ENCODE data around the gene PCDHGA1.

GRCh38 chr5:141516672-141517025 is 186.3 kb downstream of the PCDHGA1 start:
- TF ChIP-seq, protein P1, sequence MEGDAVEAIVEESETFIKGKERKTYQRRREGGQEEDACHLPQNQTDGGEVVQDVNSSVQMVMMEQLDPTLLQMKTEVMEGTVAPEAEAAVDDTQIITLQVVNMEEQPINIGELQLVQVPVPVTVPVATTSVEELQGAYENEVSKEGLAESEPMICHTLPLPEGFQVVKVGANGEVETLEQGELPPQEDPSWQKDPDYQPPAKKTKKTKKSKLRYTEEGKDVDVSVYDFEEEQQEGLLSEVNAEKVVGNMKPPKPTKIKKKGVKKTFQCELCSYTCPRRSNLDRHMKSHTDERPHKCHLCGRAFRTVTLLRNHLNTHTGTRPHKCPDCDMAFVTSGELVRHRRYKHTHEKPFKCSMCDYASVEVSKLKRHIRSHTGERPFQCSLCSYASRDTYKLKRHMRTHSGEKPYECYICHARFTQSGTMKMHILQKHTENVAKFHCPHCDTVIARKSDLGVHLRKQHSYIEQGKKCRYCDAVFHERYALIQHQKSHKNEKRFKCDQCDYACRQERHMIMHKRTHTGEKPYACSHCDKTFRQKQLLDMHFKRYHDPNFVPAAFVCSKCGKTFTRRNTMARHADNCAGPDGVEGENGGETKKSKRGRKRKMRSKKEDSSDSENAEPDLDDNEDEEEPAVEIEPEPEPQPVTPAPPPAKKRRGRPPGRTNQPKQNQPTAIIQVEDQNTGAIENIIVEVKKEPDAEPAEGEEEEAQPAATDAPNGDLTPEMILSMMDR (IDR thresholded peaks at IDR 0.05 in 2 of 3, conservative IDR thresholded peaks at IDR 0.05 in 1 of 3; ENCODE audit: insufficient read depth in 2 of 3, low read depth in 1 of 3, low read length in 3 of 3): no peak
- no peak for TF ChIP-seq ZBTB17 (CRISPR knock-in tag; IDR thresholded peaks at IDR 0.05)
- TF ChIP-seq POLR2A (conservative IDR thresholded peaks at IDR 0.05): no peak
- TF ChIP-seq, protein P2, sequence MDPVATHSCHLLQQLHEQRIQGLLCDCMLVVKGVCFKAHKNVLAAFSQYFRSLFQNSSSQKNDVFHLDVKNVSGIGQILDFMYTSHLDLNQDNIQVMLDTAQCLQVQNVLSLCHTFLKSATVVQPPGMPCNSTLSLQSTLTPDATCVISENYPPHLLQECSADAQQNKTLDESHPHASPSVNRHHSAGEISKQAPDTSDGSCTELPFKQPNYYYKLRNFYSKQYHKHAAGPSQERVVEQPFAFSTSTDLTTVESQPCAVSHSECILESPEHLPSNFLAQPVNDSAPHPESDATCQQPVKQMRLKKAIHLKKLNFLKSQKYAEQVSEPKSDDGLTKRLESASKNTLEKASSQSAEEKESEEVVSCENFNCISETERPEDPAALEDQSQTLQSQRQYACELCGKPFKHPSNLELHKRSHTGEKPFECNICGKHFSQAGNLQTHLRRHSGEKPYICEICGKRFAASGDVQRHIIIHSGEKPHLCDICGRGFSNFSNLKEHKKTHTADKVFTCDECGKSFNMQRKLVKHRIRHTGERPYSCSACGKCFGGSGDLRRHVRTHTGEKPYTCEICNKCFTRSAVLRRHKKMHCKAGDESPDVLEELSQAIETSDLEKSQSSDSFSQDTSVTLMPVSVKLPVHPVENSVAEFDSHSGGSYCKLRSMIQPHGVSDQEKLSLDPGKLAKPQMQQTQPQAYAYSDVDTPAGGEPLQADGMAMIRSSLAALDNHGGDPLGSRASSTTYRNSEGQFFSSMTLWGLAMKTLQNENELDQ (CRISPR knock-in tag; IDR thresholded peaks at IDR 0.05; ENCODE audit: borderline replicate concordance): no peak
- TF ChIP-seq ELF4 (CRISPR knock-in tag; IDR thresholded peaks at IDR 0.05): no peak
- no peak for TF ChIP-seq MTA3 (IDR thresholded peaks at IDR 0.05; ENCODE audit: borderline replicate concordance)
- no peak for TF ChIP-seq CBX3 (IDR thresholded peaks at IDR 0.05; ENCODE audit: borderline replicate concordance in 1 of 2, low read length in 2 of 2)
- no peak for TF ChIP-seq CREB1 (IDR thresholded peaks at IDR 0.05)
- TF ChIP-seq CREB1 (CRISPR knock-in tag; IDR thresholded peaks at IDR 0.05): no peak
- TF ChIP-seq POLR2AphosphoS5 (IDR thresholded peaks at IDR 0.05; ENCODE audit: control insufficient read depth, insufficient read depth, low read depth, low read length): no peak
- TF ChIP-seq IRF2 (CRISPR knock-in tag; IDR thresholded peaks at IDR 0.05): no peak
- no peak for TF ChIP-seq ETV5 (CRISPR knock-in tag; IDR thresholded peaks at IDR 0.05; ENCODE audit: low read depth)
- TF ChIP-seq ZZZ3 (IDR thresholded peaks at IDR 0.05): no peak
- TF ChIP-seq, protein P3, sequence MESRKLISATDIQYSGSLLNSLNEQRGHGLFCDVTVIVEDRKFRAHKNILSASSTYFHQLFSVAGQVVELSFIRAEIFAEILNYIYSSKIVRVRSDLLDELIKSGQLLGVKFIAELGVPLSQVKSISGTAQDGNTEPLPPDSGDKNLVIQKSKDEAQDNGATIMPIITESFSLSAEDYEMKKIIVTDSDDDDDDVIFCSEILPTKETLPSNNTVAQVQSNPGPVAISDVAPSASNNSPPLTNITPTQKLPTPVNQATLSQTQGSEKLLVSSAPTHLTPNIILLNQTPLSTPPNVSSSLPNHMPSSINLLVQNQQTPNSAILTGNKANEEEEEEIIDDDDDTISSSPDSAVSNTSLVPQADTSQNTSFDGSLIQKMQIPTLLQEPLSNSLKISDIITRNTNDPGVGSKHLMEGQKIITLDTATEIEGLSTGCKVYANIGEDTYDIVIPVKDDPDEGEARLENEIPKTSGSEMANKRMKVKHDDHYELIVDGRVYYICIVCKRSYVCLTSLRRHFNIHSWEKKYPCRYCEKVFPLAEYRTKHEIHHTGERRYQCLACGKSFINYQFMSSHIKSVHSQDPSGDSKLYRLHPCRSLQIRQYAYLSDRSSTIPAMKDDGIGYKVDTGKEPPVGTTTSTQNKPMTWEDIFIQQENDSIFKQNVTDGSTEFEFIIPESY (CRISPR knock-in tag; IDR thresholded peaks at IDR 0.05): no peak
- TF ChIP-seq, protein P4, sequence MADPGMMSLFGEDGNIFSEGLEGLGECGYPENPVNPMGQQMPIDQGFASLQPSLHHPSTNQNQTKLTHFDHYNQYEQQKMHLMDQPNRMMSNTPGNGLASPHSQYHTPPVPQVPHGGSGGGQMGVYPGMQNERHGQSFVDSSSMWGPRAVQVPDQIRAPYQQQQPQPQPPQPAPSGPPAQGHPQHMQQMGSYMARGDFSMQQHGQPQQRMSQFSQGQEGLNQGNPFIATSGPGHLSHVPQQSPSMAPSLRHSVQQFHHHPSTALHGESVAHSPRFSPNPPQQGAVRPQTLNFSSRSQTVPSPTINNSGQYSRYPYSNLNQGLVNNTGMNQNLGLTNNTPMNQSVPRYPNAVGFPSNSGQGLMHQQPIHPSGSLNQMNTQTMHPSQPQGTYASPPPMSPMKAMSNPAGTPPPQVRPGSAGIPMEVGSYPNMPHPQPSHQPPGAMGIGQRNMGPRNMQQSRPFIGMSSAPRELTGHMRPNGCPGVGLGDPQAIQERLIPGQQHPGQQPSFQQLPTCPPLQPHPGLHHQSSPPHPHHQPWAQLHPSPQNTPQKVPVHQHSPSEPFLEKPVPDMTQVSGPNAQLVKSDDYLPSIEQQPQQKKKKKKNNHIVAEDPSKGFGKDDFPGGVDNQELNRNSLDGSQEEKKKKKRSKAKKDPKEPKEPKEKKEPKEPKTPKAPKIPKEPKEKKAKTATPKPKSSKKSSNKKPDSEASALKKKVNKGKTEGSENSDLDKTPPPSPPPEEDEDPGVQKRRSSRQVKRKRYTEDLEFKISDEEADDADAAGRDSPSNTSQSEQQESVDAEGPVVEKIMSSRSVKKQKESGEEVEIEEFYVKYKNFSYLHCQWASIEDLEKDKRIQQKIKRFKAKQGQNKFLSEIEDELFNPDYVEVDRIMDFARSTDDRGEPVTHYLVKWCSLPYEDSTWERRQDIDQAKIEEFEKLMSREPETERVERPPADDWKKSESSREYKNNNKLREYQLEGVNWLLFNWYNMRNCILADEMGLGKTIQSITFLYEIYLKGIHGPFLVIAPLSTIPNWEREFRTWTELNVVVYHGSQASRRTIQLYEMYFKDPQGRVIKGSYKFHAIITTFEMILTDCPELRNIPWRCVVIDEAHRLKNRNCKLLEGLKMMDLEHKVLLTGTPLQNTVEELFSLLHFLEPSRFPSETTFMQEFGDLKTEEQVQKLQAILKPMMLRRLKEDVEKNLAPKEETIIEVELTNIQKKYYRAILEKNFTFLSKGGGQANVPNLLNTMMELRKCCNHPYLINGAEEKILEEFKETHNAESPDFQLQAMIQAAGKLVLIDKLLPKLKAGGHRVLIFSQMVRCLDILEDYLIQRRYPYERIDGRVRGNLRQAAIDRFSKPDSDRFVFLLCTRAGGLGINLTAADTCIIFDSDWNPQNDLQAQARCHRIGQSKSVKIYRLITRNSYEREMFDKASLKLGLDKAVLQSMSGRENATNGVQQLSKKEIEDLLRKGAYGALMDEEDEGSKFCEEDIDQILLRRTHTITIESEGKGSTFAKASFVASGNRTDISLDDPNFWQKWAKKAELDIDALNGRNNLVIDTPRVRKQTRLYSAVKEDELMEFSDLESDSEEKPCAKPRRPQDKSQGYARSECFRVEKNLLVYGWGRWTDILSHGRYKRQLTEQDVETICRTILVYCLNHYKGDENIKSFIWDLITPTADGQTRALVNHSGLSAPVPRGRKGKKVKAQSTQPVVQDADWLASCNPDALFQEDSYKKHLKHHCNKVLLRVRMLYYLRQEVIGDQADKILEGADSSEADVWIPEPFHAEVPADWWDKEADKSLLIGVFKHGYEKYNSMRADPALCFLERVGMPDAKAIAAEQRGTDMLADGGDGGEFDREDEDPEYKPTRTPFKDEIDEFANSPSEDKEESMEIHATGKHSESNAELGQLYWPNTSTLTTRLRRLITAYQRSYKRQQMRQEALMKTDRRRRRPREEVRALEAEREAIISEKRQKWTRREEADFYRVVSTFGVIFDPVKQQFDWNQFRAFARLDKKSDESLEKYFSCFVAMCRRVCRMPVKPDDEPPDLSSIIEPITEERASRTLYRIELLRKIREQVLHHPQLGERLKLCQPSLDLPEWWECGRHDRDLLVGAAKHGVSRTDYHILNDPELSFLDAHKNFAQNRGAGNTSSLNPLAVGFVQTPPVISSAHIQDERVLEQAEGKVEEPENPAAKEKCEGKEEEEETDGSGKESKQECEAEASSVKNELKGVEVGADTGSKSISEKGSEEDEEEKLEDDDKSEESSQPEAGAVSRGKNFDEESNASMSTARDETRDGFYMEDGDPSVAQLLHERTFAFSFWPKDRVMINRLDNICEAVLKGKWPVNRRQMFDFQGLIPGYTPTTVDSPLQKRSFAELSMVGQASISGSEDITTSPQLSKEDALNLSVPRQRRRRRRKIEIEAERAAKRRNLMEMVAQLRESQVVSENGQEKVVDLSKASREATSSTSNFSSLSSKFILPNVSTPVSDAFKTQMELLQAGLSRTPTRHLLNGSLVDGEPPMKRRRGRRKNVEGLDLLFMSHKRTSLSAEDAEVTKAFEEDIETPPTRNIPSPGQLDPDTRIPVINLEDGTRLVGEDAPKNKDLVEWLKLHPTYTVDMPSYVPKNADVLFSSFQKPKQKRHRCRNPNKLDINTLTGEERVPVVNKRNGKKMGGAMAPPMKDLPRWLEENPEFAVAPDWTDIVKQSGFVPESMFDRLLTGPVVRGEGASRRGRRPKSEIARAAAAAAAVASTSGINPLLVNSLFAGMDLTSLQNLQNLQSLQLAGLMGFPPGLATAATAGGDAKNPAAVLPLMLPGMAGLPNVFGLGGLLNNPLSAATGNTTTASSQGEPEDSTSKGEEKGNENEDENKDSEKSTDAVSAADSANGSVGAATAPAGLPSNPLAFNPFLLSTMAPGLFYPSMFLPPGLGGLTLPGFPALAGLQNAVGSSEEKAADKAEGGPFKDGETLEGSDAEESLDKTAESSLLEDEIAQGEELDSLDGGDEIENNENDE (IDR thresholded peaks at IDR 0.05; ENCODE audit: low read depth, low read length): no peak

Data from K562 (cell line).